Heart left ventricle (tissue), 13 donors: ENCODE data around the gene NCEH1.

ENCODE experiments used
- CTCF ChIP-seq, 12 donors: fragments of 200-600 bp; sonication (generic) in 4 of 12; IDR thresholded peaks; one replicate each; pipeline versions ENCODE4 v1.5.0 to v1.8.0; 2018 to 2022; ENCODE audit warnings: antibody characterized with exemption in 12 of 12, mild to moderate bottlenecking in 5 of 12
- POLR2A ChIP-seq, 2 donors: fragments of 450-650 bp; IDR thresholded peaks; one replicate each; pipeline ENCODE4 v1.6.1; 2017; ENCODE audit warnings: antibody characterized with exemption in 2 of 2, mild to moderate bottlenecking in 2 of 2, moderate library complexity in 2 of 2
- donor health status: ischemic (EF 13 %, LVEDD 7.1; RV severe dilation, severe dysfunction).
- donor health status: DM: no; HTN: yes; CAD: no.
- donor health status: DM: no; HTN: no; CAD: no.
- donor health status: ischemic (EF 25% LVEDD 6.9; RV normal size, moderate dysfunction).
- donor health status: ischemic (EF 25% LVEDD 5.7; RV mildly dilated, moderate dysfunction).
- donor health status: ischemic (EF 35%, LVEDD 5.7; RV mildly dilated, moderate dysfunction).
- donor health status: nonischemic (EF 11% LVEDD 7.7; RV severe dilation, severe dysfunction).
- donor health status: DM: yes; HTN: yes; CAD: no.
- donor health status: PGD.
- donor health status: ischemic (EF 29% LVEDD 5.4; RV normal size, mild dysfunction).
- donor health status: nonischemic (EF 23%, LVEDD 6.1; RV moderate dilation, normal function).

GRCh38 chr3:172635588-172635987 is 75.3 kb downstream of the NCEH1 start:
- no peak for TF ChIP-seq CTCF (IDR thresholded peaks at IDR 0.05)
- no peak for TF ChIP-seq POLR2A (IDR thresholded peaks at IDR 0.05)
